SU-DHL-6 (cell line): Measurements from ENCODE around the gene SPRED2.

Experiments used
- EZH2phosphoT487 ChIP-seq: fragments of 200-600 bp; sonication (generic), shearing (Covaris generic); conservative IDR thresholded peaks from 2 replicates; pipeline ENCODE4 v1.6.1; 2018; ENCODE audit warnings: mild to moderate bottlenecking, antibody characterized with exemption, low read length, moderate library complexity, mixed read lengths
- TF ChIP-seq, protein P1 (sequence below): fragments of 200-600 bp; sonication (generic); IDR thresholded peaks from one replicate; pipeline ENCODE4 v1.5.1; 2017; ENCODE audit warnings: antibody characterized with exemption, mild to moderate bottlenecking, low read length, moderate library complexity; ENCODE audit not compliant: insufficient read depth, poor library complexity, severe bottlenecking

DNA sequence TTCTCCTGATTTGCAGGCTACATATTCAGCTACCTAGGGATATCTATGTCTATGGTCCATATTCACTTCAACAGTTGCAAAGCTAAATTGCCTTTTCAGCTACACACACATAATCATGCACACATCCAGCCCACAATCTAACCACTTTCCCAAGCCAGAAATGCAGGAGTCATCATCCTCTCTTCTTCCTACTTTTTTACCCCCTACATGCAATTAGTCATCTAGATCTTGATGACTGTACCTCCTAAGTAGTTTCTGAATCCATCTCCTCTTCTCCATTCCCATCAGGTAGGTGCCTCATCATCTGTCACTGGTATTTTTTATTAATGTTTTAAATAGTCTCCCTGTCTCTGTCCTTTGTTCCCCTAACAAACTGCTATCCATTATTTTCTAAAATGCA is 23.7 kb upstream of the SPRED2 start:
- TF ChIP-seq, protein P1, sequence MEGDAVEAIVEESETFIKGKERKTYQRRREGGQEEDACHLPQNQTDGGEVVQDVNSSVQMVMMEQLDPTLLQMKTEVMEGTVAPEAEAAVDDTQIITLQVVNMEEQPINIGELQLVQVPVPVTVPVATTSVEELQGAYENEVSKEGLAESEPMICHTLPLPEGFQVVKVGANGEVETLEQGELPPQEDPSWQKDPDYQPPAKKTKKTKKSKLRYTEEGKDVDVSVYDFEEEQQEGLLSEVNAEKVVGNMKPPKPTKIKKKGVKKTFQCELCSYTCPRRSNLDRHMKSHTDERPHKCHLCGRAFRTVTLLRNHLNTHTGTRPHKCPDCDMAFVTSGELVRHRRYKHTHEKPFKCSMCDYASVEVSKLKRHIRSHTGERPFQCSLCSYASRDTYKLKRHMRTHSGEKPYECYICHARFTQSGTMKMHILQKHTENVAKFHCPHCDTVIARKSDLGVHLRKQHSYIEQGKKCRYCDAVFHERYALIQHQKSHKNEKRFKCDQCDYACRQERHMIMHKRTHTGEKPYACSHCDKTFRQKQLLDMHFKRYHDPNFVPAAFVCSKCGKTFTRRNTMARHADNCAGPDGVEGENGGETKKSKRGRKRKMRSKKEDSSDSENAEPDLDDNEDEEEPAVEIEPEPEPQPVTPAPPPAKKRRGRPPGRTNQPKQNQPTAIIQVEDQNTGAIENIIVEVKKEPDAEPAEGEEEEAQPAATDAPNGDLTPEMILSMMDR, result no peak
- no peak for TF ChIP-seq EZH2phosphoT487
